Tongue (tissue), 2 donors: ENCODE data around the gene CMIP. TPM values are rescaled to one million over a fixed set of nuclear protein-coding genes. Genes with fewer than 3 reads are reported as not detected.

Experiments
- DNase-seq: peaks from one replicate; pipeline ENCODE4 v3.0.0-alpha.2; 2015
- total RNA-seq: library from RNA; depleted of rRNA; stranded (reverse); fragments of >200 nt; gene quantifications from one replicate; pipeline ENCODE4 v1.2.3, GENCODE V29; 2014

Gene CMIP
- total RNA-seq, 1 donor from 2014 or later, result 30.0 TPM

- no peak for DNase-seq
These were observed 51.0 kb downstream of the CMIP start for GRCh38 chr16:81495321-81496234.

GRCh38 chr16:81496321-81496720 lies 51.7 kb downstream of the CMIP start:
- no peak for DNase-seq

- no peak for DNase-seq
These were observed 52.1 kb downstream of the CMIP start for GRCh38 chr16:81496742-81497141.

GRCh38 chr16:81497690-81498089 lies 53.1 kb downstream of the CMIP start:
- no peak for DNase-seq

GRCh38 chr16:81498351-81498750 lies 53.7 kb downstream of the CMIP start:
- no peak for DNase-seq

GRCh38 chr16:81499576-81500380 lies 55.2 kb downstream of the CMIP start:
- peak; percentile 52 for DNase-seq

- DNase-seq, result peak; percentile 43
These were observed 56.4 kb downstream of the CMIP start for GRCh38 chr16:81500833-81501521.

- no peak for DNase-seq
These were observed 57.9 kb downstream of the CMIP start for GRCh38 chr16:81502396-81503070.

GRCh38 chr16:81505011-81505661 lies 60.5 kb downstream of the CMIP start:
- no peak for DNase-seq

- no peak for DNase-seq
These were observed 64.8 kb downstream of the CMIP start for GRCh38 chr16:81509404-81509803.

- DNase-seq, result no peak
These were observed 65.4 kb downstream of the CMIP start for GRCh38 chr16:81510016-81510415.

GRCh38 chr16:81511371-81511770 lies 66.8 kb downstream of the CMIP start:
- DNase-seq, result no peak

GRCh38 chr16:81513204-81514040 lies 68.8 kb downstream of the CMIP start:
- DNase-seq, result peak; percentile 70

- no peak for DNase-seq
These were observed 69.5 kb downstream of the CMIP start for GRCh38 chr16:81514041-81514559.

GRCh38 chr16:81514568-81515258 lies 70.1 kb downstream of the CMIP start:
- DNase-seq, result no peak

- no peak for DNase-seq
These were observed 70.7 kb downstream of the CMIP start for GRCh38 chr16:81515281-81515680.

- no peak for DNase-seq
These were observed 71.1 kb downstream of the CMIP start for GRCh38 chr16:81515721-81516120.

GRCh38 chr16:81516478-81517149 lies 72.0 kb downstream of the CMIP start:
- DNase-seq, result no peak

GRCh38 chr16:81517150-81517499 lies 72.5 kb downstream of the CMIP start:
- DNase-seq, result no peak
